K562 (cell line): ENCODE results near the gene HES6. TPM values are rescaled to one million over a fixed set of nuclear protein-coding genes. Genes with fewer than 3 reads are reported as not detected.

Experiments used
- CREBBP ChIP-seq: IDR thresholded peaks from one replicate; pipeline ENCODE4 v1.6.1; 2012; ENCODE audit warnings: low read depth, mild to moderate bottlenecking, control low read depth, inconsistent platforms, low read length
- DEAF1 ChIP-seq: fragments of 450-650 bp; formaldehyde crosslinking; IDR thresholded peaks from 2 replicates; pipeline ENCODE4 v1.4.0; 2020; ENCODE audit warnings: mild to moderate bottlenecking, moderate library complexity
- FOXM1 ChIP-seq, 2 experiments: fragments of 450-650 bp in 1 of 2; sonication (generic) in 1 of 2; formaldehyde crosslinking in 1 of 2; IDR thresholded peaks; 2 replicates each; pipeline versions ENCODE4 v1.6.1 to v1.9.0; 2017 to 2022; ENCODE audit warnings: low read depth in 2 of 2, mild to moderate bottlenecking in 2 of 2, missing genetic modification reagents in 1 of 2, moderate library complexity in 1 of 2
- HINFP ChIP-seq: fragments of 450-650 bp; conservative IDR thresholded peaks from 2 replicates; pipeline ENCODE4 v1.6.1; 2016; ENCODE audit warnings: missing genetic modification characterization, low read depth, mild to moderate bottlenecking, control low read depth, missing compliant biosample characterization
- HMBOX1 ChIP-seq: sonication (generic); IDR thresholded peaks from 2 replicates; pipeline ENCODE4 v1.6.1; 2016
- NRF1 ChIP-seq, 2 experiments: fragments of 450-650 bp; IDR thresholded peaks in 1 of 2; conservative IDR thresholded peaks in 1 of 2; 2 replicates each; pipeline ENCODE4 v1.6.1; 2014; ENCODE audit warnings: mild to moderate bottlenecking in 2 of 2
- RAD51 ChIP-seq: fragments of 450-650 bp; IDR thresholded peaks from 2 replicates; pipeline ENCODE4 v1.7.1; 2016; ENCODE audit warnings: low read depth, mild to moderate bottlenecking, borderline replicate concordance
- RBM17 ChIP-seq: fragments of 200-400 bp; formaldehyde crosslinking; IDR thresholded peaks from 2 replicates; pipeline ENCODE4 v1.6.1; 2017; ENCODE audit warnings: low read depth, mild to moderate bottlenecking, low read length, borderline replicate concordance
- RUNX1 ChIP-seq: sonication (generic); IDR thresholded peaks from 2 replicates; pipeline ENCODE4 v1.6.1; 2016; ENCODE audit warnings: antibody characterized with exemption, low read depth
- SMARCA5 ChIP-seq: fragments of 450-650 bp; IDR thresholded peaks from 2 replicates; pipeline ENCODE4 v1.6.1; 2016
- STAT6 ChIP-seq: sonication (generic); formaldehyde crosslinking; IDR thresholded peaks from 2 replicates; pipeline ENCODE4 v1.8.1; 2023; ENCODE audit warnings: mild to moderate bottlenecking, missing genetic modification reagents
- YBX1 ChIP-seq: fragments of 450-650 bp; IDR thresholded peaks from 2 replicates; pipeline ENCODE4 v1.7.1; 2016; ENCODE audit warnings: mild to moderate bottlenecking
- ZNF175 ChIP-seq: fragments of 200-800 bp; sonication (Bioruptor generic); IDR thresholded peaks from 2 replicates; pipeline ENCODE4 v1.6.1; 2016; ENCODE audit warnings: low read depth, mild to moderate bottlenecking, missing genetic modification characterization, missing compliant biosample characterization
- ZNF24 ChIP-seq: fragments of 450-650 bp; IDR thresholded peaks from 2 replicates; pipeline ENCODE4 v1.6.1; 2016
- ZNF785 ChIP-seq: fragments of 250-450 bp; sonication (Bioruptor Pico); IDR thresholded peaks from 2 replicates; pipeline ENCODE4 v1.4.0; 2020; ENCODE audit warnings: mild to moderate bottlenecking
- polyA plus RNA-seq, 8 experiments: library from polyadenylated mRNA; depleted of rRNA in 4 of 8; stranded (reverse) in 5 of 8; unstranded in 3 of 8; fragments of >200 nt; fragmentation: Nextera tagmentation in 2 of 8; fragmentation: Illumina TruSeq in 1 of 8; extraction: Ambion mirVana in 2 of 8; extraction: Trizol in 1 of 8; gene quantifications; 2 replicates each; pipeline versions ENCODE4 v1.2.1 to v1.2.3, GENCODE V29; 2011 to 2014; ENCODE audit warnings: inconsistent platforms in 1 of 8, missing spikeins in 1 of 8
- total RNA-seq, 7 experiments: library from RNA; depleted of rRNA in 6 of 7; stranded (reverse); fragments of >200 nt in 6 of 7; fragmentation: Illumina TruSeq in 2 of 7; extraction: Trizol in 2 of 7; gene quantifications; 2 replicates each; pipeline versions ENCODE4 v1.2.1 to v1.2.3, GENCODE V29; 2011 to 2021; ENCODE audit warnings: low replicate concordance in 1 of 7
- TF ChIP-seq, protein P1 (sequence below): fragments of 450-650 bp; IDR thresholded peaks from 2 replicates; pipeline ENCODE4 v1.6.1; 2016; ENCODE audit warnings: borderline replicate concordance
- TF ChIP-seq, protein P2 (sequence below): sonication (generic); formaldehyde crosslinking; IDR thresholded peaks from 2 replicates; pipeline ENCODE4 v1.8.0; 2022; ENCODE audit warnings: mild to moderate bottlenecking, low read depth, missing genetic modification reagents

The HES6 gene
- total and polyA plus RNA-seq, 9 of the 15 experiments (the other 6 are each of a cell fraction or from before 2014, with no cell fraction given): 6.2 to 133 (median 29.2) TPM

GRCh38 chr2:238238766-238239542 lies 884 bp downstream of the HES6 start (continued):
- TF ChIP-seq FOXM1 (IDR thresholded peaks at IDR 0.05; ENCODE audit: low read depth): no peak
- peak; percentile 94; the same call in 1 of the 2 replicates for TF ChIP-seq FOXM1 (CRISPR knock-in tag; IDR thresholded peaks at IDR 0.05; ENCODE audit: low read depth)
- TF ChIP-seq ZNF175 (CRISPR knock-in tag): peak; percentile 55; the same call in 1 of the 2 replicates
- TF ChIP-seq DEAF1 (CRISPR knock-in tag): no peak
- no peak for TF ChIP-seq ZNF24
- TF ChIP-seq RUNX1: no peak
- no peak for TF ChIP-seq SMARCA5
- no peak for TF ChIP-seq ZNF785 (CRISPR knock-in tag)
- TF ChIP-seq HINFP (tag): no peak
- no peak for TF ChIP-seq YBX1
- no peak for TF ChIP-seq CREBBP
- no peak for TF ChIP-seq STAT6 (CRISPR knock-in tag)
- peak; percentile 13 to 28; a peak in 2 of 4 replicates for TF ChIP-seq NRF1 (conservative IDR thresholded peaks at IDR 0.05 in 1 of 2, IDR thresholded peaks at IDR 0.05 in 1 of 2)
- TF ChIP-seq, protein P1, sequence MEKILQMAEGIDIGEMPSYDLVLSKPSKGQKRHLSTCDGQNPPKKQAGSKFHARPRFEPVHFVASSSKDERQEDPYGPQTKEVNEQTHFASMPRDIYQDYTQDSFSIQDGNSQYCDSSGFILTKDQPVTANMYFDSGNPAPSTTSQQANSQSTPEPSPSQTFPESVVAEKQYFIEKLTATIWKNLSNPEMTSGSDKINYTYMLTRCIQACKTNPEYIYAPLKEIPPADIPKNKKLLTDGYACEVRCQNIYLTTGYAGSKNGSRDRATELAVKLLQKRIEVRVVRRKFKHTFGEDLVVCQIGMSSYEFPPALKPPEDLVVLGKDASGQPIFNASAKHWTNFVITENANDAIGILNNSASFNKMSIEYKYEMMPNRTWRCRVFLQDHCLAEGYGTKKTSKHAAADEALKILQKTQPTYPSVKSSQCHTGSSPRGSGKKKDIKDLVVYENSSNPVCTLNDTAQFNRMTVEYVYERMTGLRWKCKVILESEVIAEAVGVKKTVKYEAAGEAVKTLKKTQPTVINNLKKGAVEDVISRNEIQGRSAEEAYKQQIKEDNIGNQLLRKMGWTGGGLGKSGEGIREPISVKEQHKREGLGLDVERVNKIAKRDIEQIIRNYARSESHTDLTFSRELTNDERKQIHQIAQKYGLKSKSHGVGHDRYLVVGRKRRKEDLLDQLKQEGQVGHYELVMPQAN: no peak; the same call in 1 of the 2 replicates
- TF ChIP-seq RAD51: no peak
- TF ChIP-seq, protein P2, sequence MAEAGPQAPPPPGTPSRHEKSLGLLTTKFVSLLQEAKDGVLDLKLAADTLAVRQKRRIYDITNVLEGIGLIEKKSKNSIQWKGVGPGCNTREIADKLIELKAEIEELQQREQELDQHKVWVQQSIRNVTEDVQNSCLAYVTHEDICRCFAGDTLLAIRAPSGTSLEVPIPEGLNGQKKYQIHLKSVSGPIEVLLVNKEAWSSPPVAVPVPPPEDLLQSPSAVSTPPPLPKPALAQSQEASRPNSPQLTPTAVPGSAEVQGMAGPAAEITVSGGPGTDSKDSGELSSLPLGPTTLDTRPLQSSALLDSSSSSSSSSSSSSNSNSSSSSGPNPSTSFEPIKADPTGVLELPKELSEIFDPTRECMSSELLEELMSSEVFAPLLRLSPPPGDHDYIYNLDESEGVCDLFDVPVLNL (CRISPR knock-in tag): peak; percentile 83
- TF ChIP-seq HMBOX1: no peak
- TF ChIP-seq RBM17: no peak
